Neural progenitor cell (in vitro differentiated cells): ENCODE data around the gene SMARCAD1.

Source experiments
- CTCF ChIP-seq: fragments of 200-600 bp; sonication (generic); IDR thresholded peaks from 2 replicates; pipeline ENCODE4 v1.5.1; 2017; ENCODE audit warnings: antibody characterized with exemption, mild to moderate bottlenecking
- EZH2phosphoT487 ChIP-seq: fragments of 200-600 bp; sonication (generic); IDR thresholded peaks from 2 replicates; pipeline ENCODE4 v1.6.1; 2017; ENCODE audit warnings: antibody characterized with exemption

- TF ChIP-seq CTCF (no peak), EZH2phosphoT487 (no peak)
These were observed 99.0 kb downstream of the SMARCAD1 start for GRCh38 chr4:94306713-94307112.
